Panc1 (cell line): ENCODE measurements around the gene FAM149B1.
A peak's percentile ranks its signal among the peaks of the same experiment; 100 is the strongest.

Experiments used
- POLR2AphosphoS5 ChIP-seq: IDR thresholded peaks from 2 replicates; pipeline ENCODE4 v1.6.1; 2012; ENCODE audit warnings: mild to moderate bottlenecking, low read depth, low read length, moderate library complexity
- TCF7L2 ChIP-seq: IDR thresholded peaks from 2 replicates; pipeline ENCODE4 v1.6.1; 2011; ENCODE audit warnings: mild to moderate bottlenecking, low read depth, low read length, inconsistent platforms
- TF ChIP-seq, protein P1 (sequence below): fragments of 450-650 bp; IDR thresholded peaks from 2 replicates; pipeline ENCODE4 v1.5.1; 2017; ENCODE audit warnings: mild to moderate bottlenecking

- TF ChIP-seq, protein P1, sequence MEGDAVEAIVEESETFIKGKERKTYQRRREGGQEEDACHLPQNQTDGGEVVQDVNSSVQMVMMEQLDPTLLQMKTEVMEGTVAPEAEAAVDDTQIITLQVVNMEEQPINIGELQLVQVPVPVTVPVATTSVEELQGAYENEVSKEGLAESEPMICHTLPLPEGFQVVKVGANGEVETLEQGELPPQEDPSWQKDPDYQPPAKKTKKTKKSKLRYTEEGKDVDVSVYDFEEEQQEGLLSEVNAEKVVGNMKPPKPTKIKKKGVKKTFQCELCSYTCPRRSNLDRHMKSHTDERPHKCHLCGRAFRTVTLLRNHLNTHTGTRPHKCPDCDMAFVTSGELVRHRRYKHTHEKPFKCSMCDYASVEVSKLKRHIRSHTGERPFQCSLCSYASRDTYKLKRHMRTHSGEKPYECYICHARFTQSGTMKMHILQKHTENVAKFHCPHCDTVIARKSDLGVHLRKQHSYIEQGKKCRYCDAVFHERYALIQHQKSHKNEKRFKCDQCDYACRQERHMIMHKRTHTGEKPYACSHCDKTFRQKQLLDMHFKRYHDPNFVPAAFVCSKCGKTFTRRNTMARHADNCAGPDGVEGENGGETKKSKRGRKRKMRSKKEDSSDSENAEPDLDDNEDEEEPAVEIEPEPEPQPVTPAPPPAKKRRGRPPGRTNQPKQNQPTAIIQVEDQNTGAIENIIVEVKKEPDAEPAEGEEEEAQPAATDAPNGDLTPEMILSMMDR = no peak
- TF ChIP-seq POLR2AphosphoS5 = peak; percentile 99
- TF ChIP-seq TCF7L2 = no peak
Observed at GRCh38 chr10:73252445-73253224, 84.7 kb downstream of the FAM149B1 start, which contains the start of gene MRPS16.
